Astrocyte of the cerebellum (primary cell): ENCODE results near the gene AHNAK2.
"Not testable (repeated sequence)": the region's sequence is repeated elsewhere in the genome, so short reads cannot be mapped to it uniquely, and the experiment has no call there.

ENCODE experiments used
- DNase-seq: peaks from one replicate; pipeline ENCODE4 v3.0.0-alpha.2; 2011; ENCODE audit warnings: low read depth
- H3K4me3 ChIP-seq: 2 replicates; pipeline ENCODE4 v1.5.1; 2011; ENCODE audit warnings: mild to moderate bottlenecking, low read depth, low read length, moderate library complexity
- CTCF ChIP-seq: IDR thresholded peaks from 2 replicates; pipeline ENCODE4 v1.5.1; 2012; ENCODE audit warnings: low read length, low read depth, moderate library complexity, mild to moderate bottlenecking; ENCODE audit errors: missing control alignments
- in situ Hi-C: cut with HindIII; loops from 2 replicates; pipeline ENCODE4 v1.10.0; 2017; ENCODE audit warnings: low sequenced_read_pairs

Gene AHNAK2

GRCh38 chr14:104891664-104892530, 86.3 kb downstream of the AHNAK2 start:
- no peak for DNase-seq
- no peak for TF ChIP-seq CTCF

GRCh38 chr14:104891121-104891551, 87.0 kb downstream of the AHNAK2 start:
- in situ Hi-C loops = no loop called here
- DNase-seq = no peak
- no peak for TF ChIP-seq CTCF
- H3K4me3 ChIP-seq = no peak overlapping the region

More at GRCh38 chr14:104891664-104892530, 86.3 kb downstream of the AHNAK2 start:
- in situ Hi-C loops = no loop called here
- no peak overlapping the region for H3K4me3 ChIP-seq

GRCh38 chr14:104890292-104890691, 87.9 kb downstream of the AHNAK2 start:
- H3K4me3 ChIP-seq, in situ Hi-C loops, DNase-seq: not testable (repeated sequence)

GRCh38 chr14:104889375-104889757, 88.8 kb downstream of the AHNAK2 start:
- in situ Hi-C loops = loop anchor here (10.0 kb wide), 1 partner anchor 165 kb away; no protein-coding TSS in a partner anchor
- no peak for TF ChIP-seq CTCF
- DNase-seq = no peak
- no peak overlapping the region for H3K4me3 ChIP-seq

- TF ChIP-seq CTCF = no peak
- no peak for DNase-seq
- in situ Hi-C loops = loop anchor here (10.0 kb wide), 1 partner anchor 166 kb away; no protein-coding TSS in a partner anchor
- H3K4me3 ChIP-seq = no peak overlapping the region
Measured at GRCh38 chr14:104888489-104889374, 89.4 kb downstream of the AHNAK2 start.

GRCh38 chr14:104887623-104888488, 90.3 kb downstream of the AHNAK2 start:
- no peak for TF ChIP-seq CTCF
- H3K4me3 ChIP-seq = no peak overlapping the region
- no peak for DNase-seq
- in situ Hi-C loops = loop anchor here (10.0 kb wide), 1 partner anchor 167 kb away; no protein-coding TSS in a partner anchor
